T-cell (primary cell): ENCODE measurements around the gene PAK2. TPM values are rescaled to one million over a fixed set of nuclear protein-coding genes. Genes with fewer than 3 reads are reported as not detected.

ENCODE experiments used
- ATAC-seq, 4 experiments: fragments of 200-7000 bp in 3 of 4; fragments of 150-1000 bp in 1 of 4; cut with Tn5 transposase; replicated peaks in 1 of 4; 1 replicate in 3 of 4; 2 replicates in 1 of 4; pipeline ENCODE4 v1.10.0; 2021; ENCODE audit warnings: moderate library complexity in 3 of 4, mild to moderate bottlenecking in 2 of 4, moderate number of reproducible peaks in 1 of 4
- CTCF ChIA-PET, 2 donors: fragments of 300-600 bp; sonication (Branson Sonifier 250); formaldehyde crosslinking; loops; one replicate each; lab custom pipeline; 2022; ENCODE audit warnings: antibody characterized with exemption in 2 of 2; lab: Charles Lee
- POLR2A ChIA-PET, 2 donors: fragments of 300-600 bp; sonication (Branson Sonifier 250); formaldehyde crosslinking; loops; one replicate each; lab custom pipeline; 2022; ENCODE audit warnings: antibody characterized with exemption in 2 of 2; lab: Charles Lee
- DNase-seq, 35 experiments: peaks; one replicate each; pipeline versions ENCODE4 v3.0.0 to v3.0.0-alpha.2; 2013 to 2023
- H3K27ac ChIP-seq: one replicate; pipeline ENCODE4 v1.5.1; 2013; ENCODE audit warnings: low read length
- H3K27me3 ChIP-seq, 2 experiments: replicated peaks in 1 of 2; 1 replicate in 1 of 2; 2 replicates in 1 of 2; pipeline versions ENCODE4 v1.6.1 to v1.7.0; 2013; ENCODE audit warnings: low read length in 1 of 2, mixed read lengths in 1 of 2; ENCODE audit not compliant: control insufficient read depth in 2 of 2, insufficient read depth in 2 of 2; ENCODE audit errors: extremely low read depth in 1 of 2
- H3K36me3 ChIP-seq, 2 donors: 1 replicate in 1 of 2; 2 replicates in 1 of 2; pipeline versions ENCODE4 v1.6.1 to v1.7.0; 2013; ENCODE audit warnings: low read length in 1 of 2; ENCODE audit not compliant: control insufficient read depth in 2 of 2, insufficient read depth in 1 of 2; ENCODE audit errors: extremely low read depth in 1 of 2
- H3K4me1 ChIP-seq, 2 experiments: 1 replicate in 1 of 2; 2 replicates in 1 of 2; pipeline versions ENCODE4 v1.6.1 to v1.7.0; 2013; ENCODE audit warnings: low read length in 2 of 2, mixed read lengths in 1 of 2; ENCODE audit not compliant: insufficient read depth in 2 of 2, control insufficient read depth in 1 of 2; ENCODE audit errors: extremely low read depth in 1 of 2
- H3K4me3 ChIP-seq, 2 donors: 1 replicate in 1 of 2; 2 replicates in 1 of 2; pipeline versions ENCODE4 v1.5.1 to v1.7.0; 2013; ENCODE audit warnings: mild to moderate bottlenecking in 2 of 2, low read length in 1 of 2, moderate library complexity in 1 of 2; ENCODE audit not compliant: control insufficient read depth in 1 of 2; ENCODE audit errors: extremely low read depth in 1 of 2
- H3K9me3 ChIP-seq: 2 replicates; pipeline ENCODE4 v1.7.0; 2013
- H3K27ac Mint-ChIP-seq, 2 donors: one replicate each; pipeline ENCODE4 v1.8.0; 2020 to 2021; ENCODE audit warnings: mild to moderate bottlenecking in 2 of 2, mixed read lengths in 2 of 2
- H3K27me3 Mint-ChIP-seq, 2 donors: one replicate each; pipeline ENCODE4 v1.8.0; 2021 to 2022; ENCODE audit warnings: mixed read lengths in 2 of 2
- H3K36me3 Mint-ChIP-seq: one replicate; pipeline ENCODE4 v1.8.0; 2021; ENCODE audit warnings: mixed read lengths
- H3K4me1 Mint-ChIP-seq, 3 donors: one replicate each; pipeline ENCODE4 v1.8.0; 2020 to 2022; ENCODE audit warnings: mixed read lengths in 3 of 3, mild to moderate bottlenecking in 1 of 3
- H3K4me3 Mint-ChIP-seq, 3 donors: one replicate each; pipeline ENCODE4 v1.8.0; 2020 to 2022; ENCODE audit warnings: mild to moderate bottlenecking in 3 of 3, mixed read lengths in 3 of 3, moderate library complexity in 3 of 3
- H3K9me3 Mint-ChIP-seq, 3 donors: one replicate each; pipeline ENCODE4 v1.8.0; 2020 to 2022; ENCODE audit warnings: mixed read lengths in 3 of 3
- WGBS: methylation state at CpG from one replicate; pipeline ENCODE4 v1.1.5; 2013; ENCODE audit warnings: missing lambda C conversion rate; ENCODE audit not compliant: insufficient coverage; 5-methylcytosine and 5-hydroxymethylcytosine counted together
- total RNA-seq, 35 experiments: library from RNA in 6 of 35; stranded (reverse) in 6 of 35; fragments of 120-200 nt in 1 of 35; gene quantifications; one replicate each; pipeline versions ENCODE4 v1.2.1 to v1.2.4 and lab custom pipeline; 2013 to 2026

PAK2 gene
- total RNA-seq, 5 donors from 2014 or later (not counting 1 experiment from before 2014, with no cell fraction given): 62.7 to 87.3 (median 76.2) TPM

DNA sequence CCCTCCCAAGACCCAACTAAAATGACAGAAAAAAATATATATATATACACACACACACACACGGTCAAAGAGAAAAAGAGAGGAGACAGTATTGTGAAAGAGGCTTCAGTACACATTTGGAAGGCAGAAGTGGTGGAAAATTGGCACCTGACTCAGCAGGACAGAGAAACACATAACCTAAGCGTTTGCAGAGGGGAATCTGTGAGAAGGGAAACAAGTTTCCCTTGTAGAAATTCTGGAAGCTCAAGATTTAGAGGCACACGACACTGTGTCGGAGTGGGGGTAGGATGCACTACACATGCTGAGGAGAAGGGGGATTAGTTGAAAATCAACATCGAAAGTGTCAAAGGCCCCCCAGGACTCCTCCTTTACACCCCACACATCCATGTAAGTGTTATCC, 53.1 kb downstream of the PAK2 start:
- DNase-seq: no peak
- Histone ChIP-seq H3K4me3 (no peak overlapping the region), H3K4me1 (peaks cover 0 to 8% of the 10 kb centered on the region in 2 experiments), H3K27ac (no peak overlapping the region), H3K9me3 (no peaks in the 10 kb centered on the region), H3K27me3 (no peaks in the 10 kb centered on the region), H3K36me3 (peaks cover 13 to 18% of the 10 kb centered on the region in 2 donors)
- ATAC-seq: no peak
- no CpG with 5 or more reads among the region's 5 CpGs for WGBS
- Mint-ChIP-seq H3K27me3 (no peaks in the 10 kb centered on the region), H3K9me3 (no peaks in the 10 kb centered on the region), H3K4me1 (peaks cover 29 to 44% (median 38%) of the 10 kb centered on the region in 3 donors), H3K4me3 (no peak overlapping the region), H3K27ac (no peak overlapping the region), H3K36me3 (peaks cover 44% of the 10 kb centered on the region)
- POLR2A ChIA-PET: no interaction called here
- CTCF ChIA-PET: interaction anchor here in 1 of 2 donors (0.7 kb wide), 1 partner anchor 203 kb away, joined by 3 read pairs; no protein-coding TSS in a partner anchor

DNA sequence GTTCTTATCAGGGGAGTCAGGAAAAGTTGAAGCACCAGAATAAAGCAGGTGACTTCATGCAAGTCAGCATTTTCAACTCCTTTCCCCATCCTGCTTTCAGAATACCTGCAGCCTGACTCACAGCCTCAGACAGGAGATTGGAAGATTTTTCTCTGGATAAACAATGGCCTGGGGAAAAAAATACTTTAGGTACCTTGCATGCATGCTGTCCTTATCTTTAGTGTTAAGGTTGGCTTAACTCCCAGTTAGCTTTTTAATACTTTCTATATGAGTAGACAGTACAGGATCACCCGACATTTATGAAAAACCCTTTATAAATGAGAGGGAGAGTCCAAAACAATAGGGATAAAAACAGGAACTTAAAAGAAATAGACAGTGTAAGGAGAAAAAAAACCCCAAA, 53.6 kb downstream of the PAK2 start:
- POLR2A ChIA-PET: no interaction called here
- no peak overlapping the region for H3K27ac ChIP-seq
- peaks cover 42% of the 10 kb centered on the region for H3K36me3 Mint-ChIP-seq
- peaks cover 13 to 18% of the 10 kb centered on the region in 2 donors for H3K36me3 ChIP-seq
- peaks cover 0 to 7% of the 10 kb centered on the region in 2 experiments for H3K4me1 ChIP-seq
- no peaks in the 10 kb centered on the region for H3K9me3 ChIP-seq
- ATAC-seq (no peak), DNase-seq (no peak)
- H3K4me3 Mint-ChIP-seq: no peak overlapping the region
- CTCF ChIA-PET: no interaction called here
- no peak overlapping the region for H3K27ac Mint-ChIP-seq
- no CpG with 5 or more reads among the region's 1 CpG for WGBS
- H3K4me1 Mint-ChIP-seq: peaks cover 29 to 42% (median 37%) of the 10 kb centered on the region in 3 donors
- no peak overlapping the region for H3K4me3 ChIP-seq
- H3K27me3 Mint-ChIP-seq: no peaks in the 10 kb centered on the region
- no peaks in the 10 kb centered on the region for H3K9me3 Mint-ChIP-seq
- H3K27me3 ChIP-seq: no peaks in the 10 kb centered on the region

DNA sequence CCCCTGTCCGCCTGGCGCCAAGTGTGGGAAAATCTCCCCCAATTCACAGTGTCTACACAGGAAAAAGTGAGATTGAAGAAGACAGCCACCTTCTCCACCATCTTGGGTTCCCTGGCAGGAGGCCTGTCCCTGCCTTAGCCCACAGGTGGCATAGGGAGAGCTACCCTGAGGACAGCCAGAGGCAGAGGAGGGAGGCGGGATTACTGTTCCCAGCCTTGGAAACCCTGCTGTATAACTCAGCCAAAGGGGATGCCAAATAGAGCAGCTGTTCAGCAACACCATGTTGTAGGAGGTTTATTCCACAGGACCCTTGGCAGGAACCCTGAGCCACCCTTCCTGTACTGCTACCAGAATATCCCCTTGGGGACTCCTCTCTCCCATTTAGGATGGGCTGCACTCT, 54.8 kb downstream of the PAK2 start:
- POLR2A ChIA-PET: no interaction called here
- peaks cover 27 to 36% (median 33%) of the 10 kb centered on the region in 3 donors for H3K4me1 Mint-ChIP-seq
- WGBS: no CpG with 5 or more reads among the region's 3 CpGs

DNA sequence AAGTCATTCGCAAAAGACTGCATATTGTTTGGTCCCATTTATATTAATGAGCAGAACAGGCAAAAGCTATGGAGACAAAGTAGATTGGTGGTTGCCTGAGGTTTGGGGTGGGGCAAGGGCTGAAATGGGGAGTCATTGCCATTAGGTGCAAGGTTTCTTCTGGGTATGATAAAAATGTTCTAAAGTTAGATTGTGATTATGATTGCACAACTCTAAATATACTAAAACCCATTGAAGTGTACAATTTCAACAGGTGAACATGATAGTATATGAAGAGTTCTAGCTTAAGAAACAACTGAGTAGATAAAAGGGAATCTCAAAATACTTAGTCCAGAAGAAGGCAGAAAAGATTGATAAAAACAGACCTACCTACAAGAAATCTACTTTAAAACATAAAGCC, 56.7 kb downstream of the PAK2 start:
- ATAC-seq (no peak), DNase-seq (no peak)
- H3K4me3 ChIP-seq: no peak overlapping the region
- WGBS: no CpG with 5 or more reads among the region's 1 CpG
- no peaks in the 10 kb centered on the region for H3K9me3 ChIP-seq
- POLR2A ChIA-PET: interaction anchor here (0.6 to 1.0 kb wide), 2 partner anchors 10 to 49 kb away, joined by 3 to 5 read pairs; no protein-coding TSS in a partner anchor
- no peaks in the 10 kb centered on the region for H3K27me3 Mint-ChIP-seq
- no peak overlapping the region for H3K4me3 Mint-ChIP-seq
- H3K27ac ChIP-seq: no peak overlapping the region
- no peaks in the 10 kb centered on the region for H3K9me3 Mint-ChIP-seq
- no peaks in the 10 kb centered on the region for H3K27me3 ChIP-seq
- peaks cover 6 to 15% of the 10 kb centered on the region in 2 donors for H3K36me3 ChIP-seq
- no peak overlapping the region for H3K27ac Mint-ChIP-seq
- H3K4me1 Mint-ChIP-seq: peaks cover 25 to 30% (median 26%) of the 10 kb centered on the region in 3 donors
- CTCF ChIA-PET: no interaction called here
- H3K4me1 ChIP-seq: peaks cover 0 to 7% of the 10 kb centered on the region in 2 experiments
- peaks cover 24% of the 10 kb centered on the region for H3K36me3 Mint-ChIP-seq

More for the DNA sequence above, 54.8 kb downstream of the PAK2 start:
- Mint-ChIP-seq H3K9me3 (no peaks in the 10 kb centered on the region), H3K27me3 (no peaks in the 10 kb centered on the region), H3K4me3 (no peak overlapping the region), H3K27ac (no peak overlapping the region), H3K36me3 (peaks cover 38% of the 10 kb centered on the region)
- no peak for ATAC-seq
- CTCF ChIA-PET: no interaction called here
- H3K4me1 ChIP-seq: peaks cover 0 to 7% of the 10 kb centered on the region in 2 experiments
- H3K9me3 ChIP-seq: no peaks in the 10 kb centered on the region
- H3K27ac ChIP-seq: no peak overlapping the region
- no peaks in the 10 kb centered on the region for H3K27me3 ChIP-seq
- no peak overlapping the region for H3K4me3 ChIP-seq
- H3K36me3 ChIP-seq: peaks cover 10 to 18% of the 10 kb centered on the region in 2 donors
- DNase-seq: no peak

DNA sequence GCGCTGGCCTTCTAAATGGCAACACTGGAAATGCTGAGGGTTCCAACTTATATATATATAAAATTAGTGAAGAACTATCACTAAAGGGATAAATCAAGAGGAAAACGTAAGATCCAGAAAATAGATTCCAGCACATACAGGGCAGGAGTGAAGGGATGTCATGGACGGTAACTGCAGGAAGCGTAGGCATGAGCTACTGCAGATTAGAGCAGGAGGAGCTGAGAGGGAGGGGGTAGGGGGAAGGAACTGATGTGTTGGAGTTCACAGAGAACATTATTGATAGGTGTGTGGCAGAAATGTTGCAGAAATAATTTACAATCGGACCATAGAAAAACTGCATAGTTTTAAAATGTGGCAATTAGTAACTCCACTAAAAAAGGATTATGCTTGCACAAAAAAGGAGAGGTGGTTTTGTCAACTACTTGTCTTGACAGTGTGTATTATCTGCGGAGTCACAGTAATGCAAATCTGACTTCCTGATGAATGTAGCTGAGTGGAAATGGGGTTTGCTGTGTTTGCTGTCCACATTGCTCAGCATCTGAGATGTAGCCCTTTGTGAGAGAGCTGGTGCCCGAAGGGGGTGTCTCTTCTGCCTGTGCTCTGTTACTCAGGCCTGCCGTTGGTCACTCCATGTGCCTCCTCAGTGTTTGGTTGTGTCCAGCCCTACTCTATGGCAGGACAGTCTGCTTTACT, 61.2 kb downstream of the PAK2 start:
- WGBS: 89% methylated on average over 5 of the region's 8 CpGs
- Histone ChIP-seq H3K9me3 (no peaks in the 10 kb centered on the region), H3K27me3 (no peaks in the 10 kb centered on the region), H3K4me3 (no peak overlapping the region), H3K36me3 (peaks cover 0 to 20% of the 10 kb centered on the region in 2 donors), H3K27ac (no peak overlapping the region), H3K4me1 (peaks cover 0 to 12% of the 10 kb centered on the region in 2 experiments)
- ATAC-seq (no peak), DNase-seq (no peak)
- Mint-ChIP-seq H3K4me1 (peaks cover 13 to 27% (median 26%) of the 10 kb centered on the region in 3 donors), H3K36me3 (peaks cover 17% of the 10 kb centered on the region), H3K4me3 (no peak overlapping the region), H3K27me3 (no peaks in the 10 kb centered on the region), H3K27ac (peak overlapping the region; percentile 25 to 40), H3K9me3 (no peaks in the 10 kb centered on the region)
- ChIA-PET CTCF (no interaction called here), POLR2A (no interaction called here)

DNA sequence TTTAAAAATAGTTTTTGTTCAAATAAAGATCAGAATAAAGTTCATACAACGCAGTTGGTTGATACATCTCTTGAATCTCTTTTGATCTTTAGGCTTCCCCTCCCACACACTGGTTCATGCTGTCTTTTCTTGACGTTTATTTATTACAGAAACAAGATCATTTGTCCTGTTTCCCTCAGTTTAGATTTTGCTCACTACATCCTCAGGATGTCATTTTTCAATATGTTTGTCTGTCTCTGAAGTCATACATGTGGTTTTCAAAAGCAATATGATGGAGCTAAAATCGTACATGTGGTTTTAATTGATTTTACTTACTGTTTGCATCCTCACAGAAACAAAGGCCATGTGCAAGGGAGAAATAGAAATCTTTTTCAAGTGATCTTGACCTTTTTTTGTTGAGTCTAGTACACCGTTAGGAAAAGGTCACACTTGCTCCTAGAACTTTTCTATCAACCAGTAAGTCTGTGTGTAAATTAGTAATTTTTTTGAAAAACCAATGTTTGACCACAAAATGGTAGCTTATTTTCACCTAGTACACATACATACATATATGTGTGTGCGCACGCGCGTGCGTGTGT, 64.3 kb downstream of the PAK2 start:
- ChIA-PET POLR2A (no interaction called here), CTCF (no interaction called here)
- Mint-ChIP-seq H3K36me3 (peaks cover 36% of the 10 kb centered on the region), H3K27ac (peak overlapping the region; percentile 54 to 73), H3K27me3 (no peaks in the 10 kb centered on the region), H3K9me3 (no peaks in the 10 kb centered on the region), H3K4me1 (peaks cover 13 to 20% (median 18%) of the 10 kb centered on the region in 3 donors), H3K4me3 (no peak overlapping the region)
- H3K27ac ChIP-seq: no peak overlapping the region
- no peaks in the 10 kb centered on the region for H3K27me3 ChIP-seq
- 0% methylated on average over 1 of the region's 9 CpGs for WGBS
- DNase-seq: peak in 4 of 35 experiments; percentile 7 to 28 (median 10)
- H3K4me3 ChIP-seq: no peak overlapping the region
- no peaks in the 10 kb centered on the region for H3K9me3 ChIP-seq
- peaks cover 4 to 48% of the 10 kb centered on the region in 2 donors for H3K36me3 ChIP-seq
- peaks cover 0 to 12% of the 10 kb centered on the region in 2 experiments for H3K4me1 ChIP-seq
- peak in 1 of 4 experiments; percentile 88 for ATAC-seq
